Activated T-cell treated with anti-CD3 and anti-CD28 coated beads, Interleukin-2, amount 50 U/mL, for 24 hours (primary cell): ENCODE results near the gene RRBP1.

Experiments
- DNase-seq: peaks from one replicate; pipeline ENCODE4 v3.0.0-alpha.2; 2020
- H3K27ac Mint-ChIP-seq: 2 replicates; pipeline ENCODE4 v1.8.0; 2020; ENCODE audit warnings: mild to moderate bottlenecking, mixed read lengths
- H3K27me3 Mint-ChIP-seq: 2 replicates; pipeline ENCODE4 v1.8.0; 2020; ENCODE audit warnings: mixed read lengths
- H3K36me3 Mint-ChIP-seq: 2 replicates; pipeline ENCODE4 v1.8.0; 2020; ENCODE audit warnings: low read depth, mixed read lengths
- H3K4me1 Mint-ChIP-seq: 2 replicates; pipeline ENCODE4 v1.8.0; 2020; ENCODE audit warnings: low read depth, mixed read lengths
- H3K4me3 Mint-ChIP-seq: 2 replicates; pipeline ENCODE4 v1.8.0; 2020; ENCODE audit warnings: mild to moderate bottlenecking, moderate library complexity, mixed read lengths
- H3K9me3 Mint-ChIP-seq: 2 replicates; pipeline ENCODE4 v1.8.0; 2020; ENCODE audit warnings: mixed read lengths

The RRBP1 gene

DNA sequence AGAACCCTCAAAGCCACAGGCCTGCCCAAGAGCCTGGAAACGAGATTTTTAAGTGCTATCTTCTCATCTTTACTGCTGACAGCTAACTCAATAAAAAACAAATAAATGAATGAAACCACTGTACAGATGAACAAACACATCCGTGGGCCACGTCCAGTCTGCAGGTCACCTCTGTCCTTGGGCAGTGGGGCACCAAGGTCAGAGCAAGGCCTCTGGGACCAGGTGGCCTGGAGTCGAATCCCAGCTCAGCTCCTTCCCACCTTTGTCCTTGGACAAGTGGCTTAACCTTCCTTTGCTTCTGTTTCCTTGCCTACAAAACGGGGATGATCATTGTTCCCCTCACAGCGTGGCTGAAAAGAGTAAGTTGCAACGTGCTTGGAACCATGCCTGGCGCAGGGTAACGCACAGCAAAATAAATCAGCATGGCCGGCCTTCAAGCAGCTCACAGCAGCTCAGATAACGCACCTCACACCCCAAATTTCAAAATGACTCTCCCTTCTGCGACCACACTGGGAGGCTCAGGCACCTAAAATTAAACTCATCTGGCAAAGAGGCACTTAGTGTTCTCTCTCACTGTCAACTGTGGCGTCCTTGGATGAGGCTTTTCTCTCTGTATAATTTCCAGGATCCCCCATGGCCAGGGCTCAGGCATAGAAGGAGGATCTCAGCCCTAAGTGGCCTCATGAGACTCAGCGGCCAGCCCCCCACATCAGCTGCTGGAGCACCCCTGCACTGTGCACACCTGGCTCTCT, 35.7 kb downstream of the RRBP1 start:
- no peak overlapping the region for H3K27ac Mint-ChIP-seq
- H3K9me3 Mint-ChIP-seq = no peaks in the 10 kb centered on the region
- no peak overlapping the region for H3K4me3 Mint-ChIP-seq
- peaks cover 3% of the 10 kb centered on the region for H3K36me3 Mint-ChIP-seq
- DNase-seq = no peak
- H3K27me3 Mint-ChIP-seq = no peaks in the 10 kb centered on the region
- peaks cover 8% of the 10 kb centered on the region for H3K4me1 Mint-ChIP-seq

DNA sequence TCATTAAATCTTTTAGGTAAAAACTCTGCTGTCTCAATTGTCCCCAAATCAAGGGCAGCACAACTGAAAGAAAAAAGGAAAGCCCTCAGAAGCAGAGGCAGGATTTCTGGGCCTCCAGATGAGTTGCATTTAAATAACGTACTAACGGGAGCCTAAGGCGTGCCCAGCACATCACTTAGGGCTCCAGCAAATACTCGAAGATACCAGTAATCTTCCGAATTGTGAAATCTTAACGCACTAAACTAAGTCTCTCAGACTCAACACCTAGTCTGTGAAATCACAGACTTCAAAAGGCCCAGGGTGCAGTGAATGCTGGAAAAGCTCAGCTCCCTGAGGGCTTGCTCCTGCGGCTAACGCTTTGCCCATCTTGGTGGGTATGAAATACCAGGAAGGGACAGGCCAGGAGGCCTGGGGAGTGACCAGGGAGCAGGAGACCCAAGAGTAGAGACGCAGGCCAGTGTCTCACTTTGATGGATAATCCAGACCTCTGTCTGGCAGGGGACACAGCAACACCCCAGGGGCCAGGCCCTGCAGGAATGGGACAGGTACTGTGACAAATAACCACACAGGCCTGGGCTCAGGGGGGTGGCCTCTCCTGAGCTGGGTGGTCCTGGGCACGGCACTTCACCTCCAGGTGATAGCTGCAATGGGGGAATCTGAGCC, 36.4 kb downstream of the RRBP1 start:
- H3K36me3 Mint-ChIP-seq = peaks cover 7% of the 10 kb centered on the region
- no peak overlapping the region for H3K4me3 Mint-ChIP-seq
- DNase-seq = no peak
- H3K27me3 Mint-ChIP-seq = no peaks in the 10 kb centered on the region
- peaks cover 5% of the 10 kb centered on the region for H3K4me1 Mint-ChIP-seq
- no peak overlapping the region for H3K27ac Mint-ChIP-seq
- H3K9me3 Mint-ChIP-seq = no peaks in the 10 kb centered on the region

DNA sequence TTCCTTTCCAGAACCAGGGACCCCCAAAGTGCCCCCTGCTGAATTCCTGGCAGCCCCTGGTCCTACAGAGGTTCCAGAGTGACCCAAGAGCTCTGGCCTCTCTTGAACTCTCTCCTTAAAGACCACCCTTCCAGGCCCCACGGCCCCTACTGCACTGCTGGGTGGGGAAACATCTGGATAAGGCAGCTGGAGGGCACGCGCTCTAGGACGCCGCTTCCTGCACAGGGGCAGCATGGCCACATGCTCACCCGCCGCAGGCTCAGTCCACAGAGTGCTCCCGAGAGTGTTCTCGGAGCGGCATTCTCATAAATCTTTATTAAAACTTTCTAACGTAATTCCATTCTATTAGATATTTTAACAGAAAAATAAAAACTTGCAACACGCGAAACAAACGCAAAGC, 37.0 kb downstream of the RRBP1 start:
- no peak overlapping the region for H3K27ac Mint-ChIP-seq
- DNase-seq = no peak
- no peak overlapping the region for H3K4me3 Mint-ChIP-seq
- peaks cover 14% of the 10 kb centered on the region for H3K36me3 Mint-ChIP-seq
- no peaks in the 10 kb centered on the region for H3K9me3 Mint-ChIP-seq
- no peaks in the 10 kb centered on the region for H3K27me3 Mint-ChIP-seq
- peaks cover 5% of the 10 kb centered on the region for H3K4me1 Mint-ChIP-seq

DNA sequence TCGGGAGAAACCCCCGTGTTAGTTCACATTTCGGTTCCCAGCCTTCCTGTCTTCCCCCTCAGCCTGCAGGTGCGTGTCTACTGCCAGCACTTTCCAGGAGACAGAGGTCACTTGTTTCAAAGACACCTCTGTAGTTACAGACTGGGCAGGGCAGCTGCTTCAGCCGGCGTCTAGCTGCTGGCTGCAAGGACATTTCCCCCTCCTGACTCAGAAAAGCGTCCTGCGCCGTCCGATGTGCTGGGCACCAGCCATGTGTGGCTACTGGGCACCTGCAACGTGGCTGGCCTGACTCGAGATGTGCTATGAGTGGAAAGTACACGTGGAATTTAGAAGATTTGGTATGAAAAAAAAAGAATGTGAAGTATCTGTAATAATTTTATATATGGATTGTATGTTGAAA, 37.6 kb downstream of the RRBP1 start:
- H3K4me1 Mint-ChIP-seq = peaks cover 5% of the 10 kb centered on the region
- no peak for DNase-seq
- no peaks in the 10 kb centered on the region for H3K9me3 Mint-ChIP-seq
- H3K36me3 Mint-ChIP-seq = peaks cover 17% of the 10 kb centered on the region
- no peak overlapping the region for H3K4me3 Mint-ChIP-seq
- H3K27me3 Mint-ChIP-seq = no peaks in the 10 kb centered on the region
- H3K27ac Mint-ChIP-seq = no peak overlapping the region

DNA sequence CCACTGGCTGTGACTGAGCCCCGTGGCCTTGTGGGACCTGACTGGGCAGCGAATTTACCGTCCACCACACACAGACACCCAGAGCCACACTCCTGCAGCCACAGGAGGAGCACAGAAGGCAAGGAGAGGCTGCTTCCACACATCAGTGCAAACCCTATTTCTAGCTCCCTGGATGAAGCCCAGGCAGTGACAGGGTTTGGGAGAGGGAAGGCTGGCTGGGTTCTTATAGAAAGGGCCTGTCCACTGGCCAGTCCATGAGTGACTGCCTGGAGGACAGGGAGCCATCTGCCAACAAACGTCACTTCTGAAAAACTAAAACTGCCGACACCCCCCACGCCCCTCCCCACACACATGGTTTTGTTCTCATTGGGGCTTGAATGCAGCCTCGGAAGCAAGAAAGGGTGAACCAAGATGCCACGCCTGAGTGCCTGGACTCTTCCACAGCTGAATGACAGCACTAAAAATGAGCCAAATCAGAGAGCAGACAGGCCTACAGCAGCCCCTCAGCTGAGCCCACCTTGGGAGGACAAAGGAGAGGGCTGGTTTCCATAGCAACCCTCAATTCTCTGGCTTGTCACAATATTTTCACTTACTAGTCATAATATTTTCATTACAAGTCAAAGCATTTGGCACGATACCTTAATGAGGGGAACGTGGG, 38.4 kb downstream of the RRBP1 start:
- no peak for DNase-seq
- H3K4me1 Mint-ChIP-seq = peaks cover under 1% of the 10 kb centered on the region
- H3K36me3 Mint-ChIP-seq = peaks cover 22% of the 10 kb centered on the region
- H3K27ac Mint-ChIP-seq = no peak overlapping the region
- H3K4me3 Mint-ChIP-seq = no peak overlapping the region
- no peaks in the 10 kb centered on the region for H3K9me3 Mint-ChIP-seq
- no peaks in the 10 kb centered on the region for H3K27me3 Mint-ChIP-seq

DNA sequence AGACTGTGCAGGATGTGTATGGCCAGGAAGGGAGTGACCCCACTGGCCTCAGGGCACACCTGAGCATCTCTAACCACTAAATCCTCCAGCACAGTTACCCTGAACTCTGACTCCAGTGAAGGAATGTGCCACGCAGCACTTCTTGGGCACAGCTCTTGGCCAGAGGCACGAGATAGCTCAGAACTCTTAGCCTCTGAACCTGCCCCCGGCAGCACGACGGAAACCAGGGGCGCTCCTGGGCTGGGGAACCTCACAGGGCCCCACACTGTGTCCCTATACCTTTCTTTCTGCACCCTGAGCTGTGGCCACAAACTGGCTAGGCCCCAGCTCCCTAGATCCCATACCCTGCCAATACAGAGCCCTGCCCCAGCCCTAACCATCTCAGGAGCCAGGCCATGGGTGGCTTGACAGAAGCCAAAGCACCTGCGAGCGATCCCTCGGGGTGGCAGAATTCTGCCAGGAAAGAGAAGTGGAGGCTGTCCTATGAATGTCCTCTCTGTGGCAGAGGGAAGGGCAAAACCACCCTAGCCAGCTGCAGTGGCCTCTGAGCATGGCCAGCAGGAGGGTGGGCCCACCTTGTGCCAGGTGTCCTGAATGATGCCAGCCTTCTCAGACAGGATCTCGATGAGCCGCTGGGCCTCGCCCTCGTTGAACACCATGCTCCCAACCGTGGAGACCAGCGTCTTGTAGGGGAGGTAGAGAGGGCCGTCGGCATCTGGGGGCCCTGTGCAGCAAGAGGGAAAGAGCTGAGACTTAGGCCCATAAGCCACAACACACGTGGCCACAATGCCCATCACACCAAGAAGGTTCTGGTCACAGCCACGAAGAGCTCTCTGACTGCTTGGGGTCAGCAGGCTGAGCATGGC, 39.4 kb downstream of the RRBP1 start:
- Mint-ChIP-seq H3K27me3 (no peaks in the 10 kb centered on the region), H3K4me1 (no peaks in the 10 kb centered on the region), H3K9me3 (no peaks in the 10 kb centered on the region), H3K27ac (no peak overlapping the region), H3K4me3 (no peak overlapping the region), H3K36me3 (peaks cover 22% of the 10 kb centered on the region)
- no peak for DNase-seq

DNA sequence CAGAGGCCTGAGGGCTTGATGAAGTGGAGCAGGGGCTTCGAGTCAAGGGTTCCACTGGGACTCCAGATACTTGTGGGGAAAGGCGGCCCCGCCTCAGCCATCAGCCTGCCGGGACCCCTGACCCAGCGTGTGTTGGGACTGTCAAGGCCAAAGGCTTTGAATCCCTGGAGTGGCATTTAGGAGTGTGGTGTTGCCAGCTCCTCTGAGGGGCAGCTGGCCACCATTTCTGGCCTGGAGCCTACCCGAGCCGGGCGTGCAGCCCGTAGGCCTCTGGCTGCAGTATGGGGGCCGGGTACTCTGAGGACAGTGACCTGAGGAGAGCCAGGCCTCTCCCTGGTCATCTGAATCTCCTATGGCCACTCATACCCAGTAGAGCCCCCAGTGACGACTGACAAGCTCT, 40.0 kb downstream of the RRBP1 start:
- H3K4me1 Mint-ChIP-seq = no peaks in the 10 kb centered on the region
- H3K27ac Mint-ChIP-seq = no peak overlapping the region
- H3K4me3 Mint-ChIP-seq = no peak overlapping the region
- no peaks in the 10 kb centered on the region for H3K27me3 Mint-ChIP-seq
- peaks cover 22% of the 10 kb centered on the region for H3K36me3 Mint-ChIP-seq
- H3K9me3 Mint-ChIP-seq = no peaks in the 10 kb centered on the region
- no peak for DNase-seq

DNA sequence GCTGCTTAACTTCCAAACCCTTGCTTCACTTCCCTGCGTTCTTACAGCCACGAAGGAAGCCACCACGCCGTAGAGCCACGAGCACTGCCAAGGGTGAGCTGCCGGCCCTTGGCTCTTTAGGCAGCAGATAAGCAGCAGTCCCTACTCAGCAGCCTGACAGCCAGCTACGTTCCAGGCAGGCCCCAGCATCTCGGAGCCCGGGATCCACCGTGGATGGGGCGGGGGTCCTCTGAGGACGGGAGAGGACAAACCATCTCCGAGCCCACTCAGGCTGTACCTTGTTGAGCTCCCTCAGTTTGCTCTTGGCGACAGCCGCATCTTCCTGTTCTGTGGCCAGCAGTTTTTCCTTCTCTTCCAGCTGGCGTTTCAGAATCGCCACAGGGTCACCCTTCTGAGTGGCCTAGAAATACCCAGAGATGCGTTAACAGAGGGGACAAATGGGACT, 40.5 kb downstream of the RRBP1 start:
- no peaks in the 10 kb centered on the region for H3K27me3 Mint-ChIP-seq
- no peak overlapping the region for H3K4me3 Mint-ChIP-seq
- H3K4me1 Mint-ChIP-seq = no peaks in the 10 kb centered on the region
- H3K27ac Mint-ChIP-seq = no peak overlapping the region
- H3K36me3 Mint-ChIP-seq = peaks cover 24% of the 10 kb centered on the region
- H3K9me3 Mint-ChIP-seq = no peaks in the 10 kb centered on the region
- no peak for DNase-seq

DNA sequence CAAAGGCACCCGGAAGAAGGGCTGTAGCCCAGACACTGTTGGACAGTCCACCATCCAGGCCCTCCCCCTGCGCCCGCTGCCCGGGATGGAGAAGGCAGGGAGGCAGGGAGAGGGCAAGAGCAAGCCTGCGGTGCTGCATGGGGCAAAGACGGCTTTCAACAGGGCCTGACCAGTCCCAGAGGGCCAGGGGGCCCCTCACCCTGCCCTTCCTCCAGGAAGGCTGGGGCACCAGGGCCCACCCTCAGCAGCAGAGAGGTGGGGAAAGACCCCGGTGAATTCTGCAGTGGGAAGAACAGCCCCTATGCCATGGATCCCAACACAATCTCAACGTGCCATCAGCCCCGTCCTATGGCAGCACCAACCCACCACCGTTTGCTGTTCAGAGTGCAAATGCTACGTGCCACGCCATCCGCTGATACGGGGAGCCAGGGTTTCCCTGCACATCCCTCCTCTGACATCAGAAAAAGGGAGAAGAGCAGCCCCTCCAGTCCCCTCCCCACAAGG, 41.1 kb downstream of the RRBP1 start:
- DNase-seq = no peak
- H3K27me3 Mint-ChIP-seq = no peaks in the 10 kb centered on the region
- H3K27ac Mint-ChIP-seq = no peak overlapping the region
- H3K36me3 Mint-ChIP-seq = peaks cover 30% of the 10 kb centered on the region
- H3K4me3 Mint-ChIP-seq = no peak overlapping the region
- no peaks in the 10 kb centered on the region for H3K4me1 Mint-ChIP-seq
- no peaks in the 10 kb centered on the region for H3K9me3 Mint-ChIP-seq

DNA sequence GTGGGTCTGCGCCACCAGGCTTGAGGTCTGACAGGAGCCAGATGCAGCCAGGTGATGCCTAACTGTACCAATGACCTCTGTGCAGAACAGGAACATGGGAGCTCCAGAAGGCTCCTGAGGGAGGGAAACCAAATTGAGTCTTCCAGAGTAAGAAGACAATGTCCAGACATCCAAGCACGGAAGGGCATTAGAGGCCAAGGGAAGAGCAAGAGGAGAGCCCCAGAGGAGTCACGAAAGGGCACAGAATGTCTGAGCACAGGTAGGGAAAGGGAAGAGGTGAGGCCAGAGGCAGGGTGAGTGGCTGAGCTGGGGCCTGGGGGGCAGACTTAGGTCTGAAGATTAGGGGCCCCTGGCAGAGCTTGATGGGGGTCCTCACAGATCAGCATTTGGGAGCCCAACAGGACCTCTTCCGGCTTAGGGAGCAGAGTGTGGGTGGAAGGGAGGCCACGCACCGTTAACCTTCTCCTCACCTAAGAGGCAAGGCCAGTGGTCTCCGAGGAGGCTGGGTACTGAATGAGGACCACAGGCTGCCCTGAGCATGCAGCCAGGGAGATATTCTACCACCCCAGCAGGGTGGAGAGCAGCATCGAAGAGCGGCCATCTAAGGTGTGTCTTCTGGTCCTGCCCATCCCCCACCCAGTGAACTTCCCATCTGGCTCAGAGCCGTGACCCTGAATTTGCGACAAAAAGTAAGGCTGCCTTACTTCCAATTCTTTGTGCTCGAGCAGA, 41.7 kb downstream of the RRBP1 start:
- Mint-ChIP-seq H3K27ac (no peak overlapping the region), H3K4me3 (no peak overlapping the region), H3K9me3 (no peaks in the 10 kb centered on the region), H3K36me3 (peaks cover 36% of the 10 kb centered on the region), H3K4me1 (no peaks in the 10 kb centered on the region), H3K27me3 (no peaks in the 10 kb centered on the region)
- DNase-seq = no peak

DNA sequence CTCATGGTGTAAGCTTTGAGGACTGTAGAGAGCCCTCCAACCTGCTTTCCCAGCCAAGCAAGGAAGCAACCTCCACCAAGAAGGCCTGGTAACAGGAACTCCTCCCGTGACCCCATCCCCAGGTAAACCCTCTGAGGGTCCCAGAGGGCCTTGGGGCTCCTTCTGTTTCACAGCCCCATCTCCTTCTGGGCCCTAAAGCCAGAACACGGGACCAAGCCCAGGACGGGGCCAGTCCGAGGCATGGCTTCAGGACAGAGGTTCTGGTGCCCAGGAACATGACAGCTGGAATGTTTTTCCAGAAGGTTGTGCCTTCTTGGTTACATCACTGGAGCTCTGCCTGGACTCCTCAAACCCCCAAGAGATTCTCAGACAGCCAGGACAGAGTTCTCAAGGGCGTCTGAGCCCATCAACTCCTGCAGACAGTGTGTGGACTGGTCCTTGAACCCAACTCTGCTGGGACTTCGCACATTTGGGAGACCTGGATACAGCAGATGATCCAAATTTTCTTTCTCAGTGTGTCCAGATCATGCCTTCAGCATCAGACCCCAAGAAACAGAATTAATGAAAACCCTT, 43.1 kb downstream of the RRBP1 start:
- Mint-ChIP-seq H3K36me3 (peaks cover 46% of the 10 kb centered on the region), H3K4me1 (no peaks in the 10 kb centered on the region), H3K27me3 (no peaks in the 10 kb centered on the region), H3K27ac (no peak overlapping the region), H3K9me3 (no peaks in the 10 kb centered on the region), H3K4me3 (no peak overlapping the region)
- DNase-seq = no peak

DNA sequence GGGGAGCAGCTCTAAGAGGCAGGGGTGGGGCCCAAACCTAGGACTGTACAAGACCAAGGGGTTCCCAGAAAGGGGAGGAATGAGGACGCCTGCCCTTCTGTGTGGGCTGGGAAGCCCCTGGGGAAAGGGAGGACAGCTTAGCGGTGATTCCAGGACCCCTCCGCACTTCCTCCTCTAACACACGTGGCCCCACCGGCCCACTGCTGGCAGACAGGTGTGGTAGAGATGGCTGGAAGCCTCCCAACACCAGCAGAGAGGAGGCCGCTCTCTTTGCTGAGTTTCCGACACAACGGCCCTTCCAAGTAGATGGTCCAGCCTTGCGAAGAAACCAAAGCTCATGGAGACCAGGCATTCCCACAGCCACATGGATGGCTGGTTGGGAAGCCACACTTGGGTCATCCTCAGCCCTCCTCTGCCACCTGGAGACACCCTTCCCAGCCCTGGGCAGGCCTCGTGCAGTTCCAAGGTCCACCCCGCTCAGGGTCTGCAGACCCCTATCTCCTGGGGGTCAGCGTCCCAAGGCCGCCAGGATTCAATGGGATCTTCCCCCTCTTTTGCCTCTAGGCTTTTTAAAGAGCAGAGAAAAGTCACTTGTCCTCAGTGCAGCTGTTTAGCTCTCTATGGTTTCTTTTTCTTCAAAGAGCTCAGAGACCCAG, 43.9 kb downstream of the RRBP1 start:
- H3K27me3 Mint-ChIP-seq = no peaks in the 10 kb centered on the region
- DNase-seq = no peak
- peaks cover 55% of the 10 kb centered on the region for H3K36me3 Mint-ChIP-seq
- H3K27ac Mint-ChIP-seq = no peak overlapping the region
- H3K4me1 Mint-ChIP-seq = no peaks in the 10 kb centered on the region
- H3K9me3 Mint-ChIP-seq = no peaks in the 10 kb centered on the region
- no peak overlapping the region for H3K4me3 Mint-ChIP-seq

DNA sequence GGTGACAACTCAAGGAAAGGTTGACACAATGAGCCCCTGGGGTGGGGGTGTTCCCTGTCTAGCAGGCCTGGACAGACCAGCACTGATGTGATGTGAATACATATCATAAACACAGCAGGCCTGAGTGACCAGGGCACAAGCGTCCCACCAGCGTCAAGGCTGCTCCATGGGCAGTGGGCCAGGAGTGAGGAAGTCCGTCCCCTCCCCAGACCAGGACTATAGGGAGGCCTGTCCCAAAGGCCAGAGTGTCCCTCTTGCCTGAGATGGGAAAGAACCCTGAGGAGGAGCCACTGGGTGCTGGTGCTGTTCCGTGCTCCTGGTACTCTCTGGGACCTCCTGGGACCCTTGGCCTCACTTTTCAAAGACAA, 44.6 kb downstream of the RRBP1 start:
- Mint-ChIP-seq H3K9me3 (no peaks in the 10 kb centered on the region), H3K4me1 (no peaks in the 10 kb centered on the region), H3K27ac (no peak overlapping the region), H3K27me3 (no peaks in the 10 kb centered on the region), H3K4me3 (no peak overlapping the region), H3K36me3 (peaks cover 57% of the 10 kb centered on the region)
- DNase-seq = no peak
